ENCODE results near the gene CLSTN2.

Gene CLSTN2

DNA sequence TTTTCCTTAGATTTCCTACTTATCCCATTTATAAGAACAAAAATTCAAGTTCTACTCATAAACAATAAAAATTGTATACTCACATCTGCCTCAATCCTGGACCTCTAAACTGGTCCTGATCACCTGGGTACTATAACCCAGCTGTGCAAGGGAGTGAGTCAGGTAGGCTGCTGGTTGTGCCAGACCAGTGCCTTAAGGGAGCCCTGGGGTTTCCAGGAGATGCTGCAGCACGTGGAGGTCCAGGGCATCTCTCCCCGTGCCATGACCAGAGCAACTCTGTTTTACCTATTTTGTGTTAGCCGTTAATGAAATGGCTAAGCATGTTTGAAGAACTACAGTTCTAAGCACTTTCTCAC is 602.7 kb downstream of the CLSTN2 start:
- no peak for TF ChIP-seq CTCF (IDR thresholded peaks at IDR 0.05; ENCODE audit: insufficient read depth, low read length, missing control alignments)
- no peak for DNase-seq (ENCODE audit: low read depth, low spot score)
- H3K4me3 ChIP-seq (ENCODE audit: low read depth, low read length): no peak overlapping the region
- ChIA-PET CTCF (no interaction called here), POLR2A (no interaction called here)

DNA sequence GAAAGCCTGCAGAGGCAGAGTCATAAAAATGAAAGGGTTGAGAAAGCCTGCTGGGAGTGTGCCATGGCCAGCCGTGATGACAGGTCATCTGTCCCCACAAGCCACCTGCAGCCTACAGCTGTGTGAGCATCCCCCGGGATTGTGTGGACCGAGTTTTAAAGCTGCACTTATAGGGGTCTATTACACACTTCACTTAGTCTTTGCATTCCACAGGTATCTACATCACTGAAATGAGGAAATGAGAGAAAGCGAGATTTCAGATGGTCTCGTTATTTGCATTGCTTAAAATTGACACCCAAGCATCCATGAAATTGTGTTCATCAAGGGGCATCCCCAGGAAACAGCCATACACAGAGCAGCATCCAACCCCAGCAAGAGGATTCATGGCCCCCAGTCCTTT is 605.3 kb downstream of the CLSTN2 start:
- ChIA-PET POLR2A (no interaction called here), CTCF (no interaction called here)
- TF ChIP-seq CTCF (IDR thresholded peaks at IDR 0.05; ENCODE audit: insufficient read depth, low read length, missing control alignments): no peak
- no peak overlapping the region for H3K4me3 ChIP-seq (ENCODE audit: low read depth, low read length)
- DNase-seq (ENCODE audit: low read depth, low spot score): no peak

- ChIA-PET POLR2A (no interaction called here), CTCF (no interaction called here)
- DNase-seq (ENCODE audit: low read depth, low spot score): no peak
- no peak overlapping the region for H3K4me3 ChIP-seq (ENCODE audit: low read depth, low read length)
- TF ChIP-seq CTCF (IDR thresholded peaks at IDR 0.05; ENCODE audit: insufficient read depth, low read length, missing control alignments): no peak
These were observed 607.1 kb downstream of the CLSTN2 start for GRCh38 chr3:140541975-140542653.

GRCh38 chr3:140545197-140545596 is 610.2 kb downstream of the CLSTN2 start:
- no peak for DNase-seq (ENCODE audit: low read depth, low spot score)

DNA sequence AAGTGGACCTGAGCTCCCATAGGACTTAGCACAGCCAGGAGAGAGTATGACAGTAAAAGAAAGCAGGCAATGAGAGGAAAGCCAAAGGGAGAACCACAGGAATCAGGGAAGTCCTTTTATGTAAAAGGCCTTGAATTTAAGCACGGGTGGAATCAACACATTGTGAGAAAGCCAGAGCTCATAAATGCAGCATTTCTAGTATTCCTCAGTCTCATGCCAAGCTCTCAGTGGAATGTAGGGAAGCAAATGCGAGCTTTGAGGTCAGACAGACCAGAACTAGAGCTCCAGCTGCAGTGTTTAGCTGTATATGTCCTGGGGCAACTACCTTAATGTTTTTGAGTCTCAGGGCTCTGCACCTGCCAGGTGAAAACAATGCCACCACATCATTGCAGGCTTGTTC is 610.8 kb downstream of the CLSTN2 start:
- ChIA-PET POLR2A (no interaction called here), CTCF (no interaction called here)
- H3K4me3 ChIP-seq (ENCODE audit: low read depth, low read length): no peak overlapping the region
- DNase-seq (ENCODE audit: low read depth, low spot score): no peak
- TF ChIP-seq CTCF (IDR thresholded peaks at IDR 0.05; ENCODE audit: insufficient read depth, low read length, missing control alignments): no peak

More at GRCh38 chr3:140545197-140545596, 610.2 kb downstream of the CLSTN2 start:
- TF ChIP-seq CTCF (IDR thresholded peaks at IDR 0.05; ENCODE audit: insufficient read depth, low read length, missing control alignments): no peak
- POLR2A ChIA-PET: no interaction called here
- no peak overlapping the region for H3K4me3 ChIP-seq (ENCODE audit: low read depth, low read length)
- CTCF ChIA-PET: no interaction called here

DNA sequence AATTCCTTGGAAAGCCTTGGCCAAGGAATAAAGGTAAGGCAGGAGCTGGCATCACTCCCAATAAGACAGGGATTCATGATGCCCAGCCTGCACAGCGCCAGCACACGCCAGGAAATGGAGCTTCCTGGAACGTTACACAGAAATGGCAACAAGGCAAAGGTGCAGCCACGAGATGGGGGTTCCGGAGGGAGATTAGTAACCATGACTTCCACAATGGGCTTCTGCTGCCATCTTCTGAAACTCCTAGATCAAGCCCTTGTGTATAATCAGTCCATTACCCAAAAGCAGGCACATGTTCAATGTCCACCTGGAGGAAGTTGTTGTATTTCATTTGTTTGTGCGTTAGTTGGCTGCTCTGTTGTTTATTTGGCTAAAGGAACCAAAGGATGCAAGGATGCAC is 611.7 kb downstream of the CLSTN2 start:
- H3K4me3 ChIP-seq (ENCODE audit: low read depth, low read length): no peak overlapping the region
- CTCF ChIA-PET: no interaction called here
- TF ChIP-seq CTCF (IDR thresholded peaks at IDR 0.05; ENCODE audit: insufficient read depth, low read length, missing control alignments): no peak
- no peak for DNase-seq (ENCODE audit: low read depth, low spot score)
- POLR2A ChIA-PET: no interaction called here

All from AG04449 (cell line).